Aorta (tissue), 5 donors: ENCODE measurements around the gene ANKRD13D. TPM values are rescaled to one million over a fixed set of nuclear protein-coding genes. Genes with fewer than 3 reads are reported as not detected.

Experiments
- ATAC-seq: fragments of 200-7000 bp; cut with Tn5 transposase; one replicate; pipeline ENCODE4 v1.9.1; 2022; ENCODE audit warnings: moderate library complexity; ENCODE audit not compliant: low FRiP score
- DNase-seq, 2 donors: peaks; one replicate each; pipeline ENCODE4 v3.0.0-alpha.2; 2020
- H3K27ac ChIP-seq, 2 donors: one replicate each; pipeline ENCODE4 v1.5.1; 2013; ENCODE audit warnings: low read length in 2 of 2, mild to moderate bottlenecking in 2 of 2, moderate library complexity in 2 of 2, control low read depth in 1 of 2, inconsistent platforms in 1 of 2, low read depth in 1 of 2
- H3K27me3 ChIP-seq, 2 donors: one replicate each; pipeline ENCODE4 v1.6.1; 2013; ENCODE audit warnings: control low read depth in 1 of 2, low read length in 1 of 2, mild to moderate bottlenecking in 1 of 2, moderate library complexity in 1 of 2; ENCODE audit not compliant: insufficient read depth in 2 of 2, control insufficient read depth in 1 of 2
- H3K36me3 ChIP-seq, 2 donors: one replicate each; pipeline ENCODE4 v1.6.1; 2013; ENCODE audit warnings: control low read depth in 1 of 2, low read length in 1 of 2, mild to moderate bottlenecking in 1 of 2; ENCODE audit not compliant: insufficient read depth in 2 of 2, control insufficient read depth in 1 of 2
- H3K4me1 ChIP-seq, 2 donors: one replicate each; pipeline ENCODE4 v1.6.1; 2013; ENCODE audit warnings: low read length in 2 of 2, control low read depth in 1 of 2, mild to moderate bottlenecking in 1 of 2, moderate library complexity in 1 of 2; ENCODE audit not compliant: insufficient read depth in 2 of 2, control insufficient read depth in 1 of 2
- H3K4me3 ChIP-seq, 2 donors: one replicate each; pipeline ENCODE4 v1.5.1; 2013; ENCODE audit warnings: low read length in 2 of 2, control low read depth in 1 of 2, mild to moderate bottlenecking in 1 of 2
- H3K9me3 ChIP-seq: one replicate; pipeline ENCODE4 v1.6.1; 2013; ENCODE audit warnings: mild to moderate bottlenecking, low read length; ENCODE audit not compliant: control insufficient read depth
- WGBS, 2 donors: extraction: QIAGEN DNeasy Blood & Tissue Kit; methylation state at CpG; one replicate each; pipeline ENCODE4 v1.1.7; 2013; 5-methylcytosine and 5-hydroxymethylcytosine counted together
- intact Hi-C, 2 donors: fragments of 100-400 bp; cut with DNase I; formaldehyde crosslinking; loops; one replicate each; pipeline versions ENCODE4 v1.14.2 to v1.15.0; 2022
- polyA plus RNA-seq, 2 donors: library from polyadenylated mRNA; stranded (reverse); fragments of 200-250 nt; gene quantifications; one replicate each; pipeline ENCODE4 v1.2.3, GENCODE V29; 2013
- total RNA-seq, 2 donors: library from RNA; stranded (reverse); fragmentation: NEBNext Ultra II Directional; extraction: Animal tissue kit (Norgen Biotek cat#: 25700); gene quantifications; one replicate each; pipeline ENCODE4 v1.2.1, GENCODE V29; 2021
- donor health status: healthy with polysubstance abuse.
- donor health status: Bipolar disorder and iron deficiency.
- donor health status: DM: no; HTN: no; CAD: no.
- donor health status: DM: no; HTN: no; CAD: no.
- donor health status: DM: yes; HTN: yes; CAD: no.

Gene ANKRD13D
- total and polyA plus RNA-seq, 4 donors: 16.8 to 100 (median 69.7) TPM

DNA sequence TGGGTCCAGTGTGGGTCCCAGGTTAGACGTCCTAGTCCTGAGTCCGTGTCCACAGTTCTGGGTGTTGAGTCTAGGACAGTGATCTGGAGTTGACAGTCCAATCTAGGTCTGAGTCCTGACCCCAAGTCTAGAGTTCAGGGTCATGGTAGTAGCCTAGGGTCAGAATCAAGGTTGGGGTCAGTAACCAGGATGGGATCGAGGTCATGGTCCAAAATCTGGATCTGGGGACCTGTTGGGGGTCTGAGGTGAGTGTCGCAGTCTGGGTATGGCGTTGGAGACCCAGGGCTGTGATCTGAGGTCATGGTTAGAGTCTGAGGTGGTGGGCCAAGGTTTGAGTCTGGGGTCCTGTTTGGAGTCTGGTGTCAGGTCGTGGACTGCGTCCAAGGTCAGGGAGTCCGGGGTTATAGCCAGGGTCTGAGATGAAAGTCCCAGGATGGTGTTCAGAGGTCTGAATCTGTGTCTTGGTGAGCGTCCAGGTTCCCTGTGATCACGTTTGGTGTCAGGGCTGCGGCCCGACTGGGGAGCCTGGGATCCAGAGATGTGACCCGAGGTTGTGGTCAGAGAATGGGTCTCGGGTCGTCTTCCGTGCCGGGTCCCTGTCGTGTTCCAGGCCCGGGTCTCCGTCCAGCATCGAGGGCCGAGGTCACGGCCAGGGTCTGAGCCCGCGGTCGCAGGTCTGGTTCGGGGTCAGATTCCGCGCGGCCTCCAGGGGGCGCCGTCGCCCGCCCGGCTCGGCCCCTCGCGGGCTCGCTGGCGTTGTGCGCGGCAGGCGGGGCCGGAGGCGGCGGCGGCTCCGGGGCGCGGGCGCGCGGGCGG, 23.3 kb upstream of the ANKRD13D start:
- Histone ChIP-seq H3K9me3 (no peaks in the 10 kb centered on the region), H3K4me3 (peak overlapping the region; percentile 75 to 81), H3K27me3 (no peaks in the 10 kb centered on the region), H3K36me3 (no peaks in the 10 kb centered on the region), H3K4me1 (no peaks in the 10 kb centered on the region), H3K27ac (peak overlapping the region in 1 of 2 donors; percentile 58)
- intact Hi-C loops: loop anchor here in 1 of 2 donors (1.0 kb wide), 1 partner anchor 51 kb away; no protein-coding TSS in a partner anchor
- 11 to 23% methylated on average over 27 to 54 of the region's 54 CpGs for WGBS, 2 donors
- DNase-seq (peak; percentile 84 to 94), ATAC-seq (peak; percentile 76)

DNA sequence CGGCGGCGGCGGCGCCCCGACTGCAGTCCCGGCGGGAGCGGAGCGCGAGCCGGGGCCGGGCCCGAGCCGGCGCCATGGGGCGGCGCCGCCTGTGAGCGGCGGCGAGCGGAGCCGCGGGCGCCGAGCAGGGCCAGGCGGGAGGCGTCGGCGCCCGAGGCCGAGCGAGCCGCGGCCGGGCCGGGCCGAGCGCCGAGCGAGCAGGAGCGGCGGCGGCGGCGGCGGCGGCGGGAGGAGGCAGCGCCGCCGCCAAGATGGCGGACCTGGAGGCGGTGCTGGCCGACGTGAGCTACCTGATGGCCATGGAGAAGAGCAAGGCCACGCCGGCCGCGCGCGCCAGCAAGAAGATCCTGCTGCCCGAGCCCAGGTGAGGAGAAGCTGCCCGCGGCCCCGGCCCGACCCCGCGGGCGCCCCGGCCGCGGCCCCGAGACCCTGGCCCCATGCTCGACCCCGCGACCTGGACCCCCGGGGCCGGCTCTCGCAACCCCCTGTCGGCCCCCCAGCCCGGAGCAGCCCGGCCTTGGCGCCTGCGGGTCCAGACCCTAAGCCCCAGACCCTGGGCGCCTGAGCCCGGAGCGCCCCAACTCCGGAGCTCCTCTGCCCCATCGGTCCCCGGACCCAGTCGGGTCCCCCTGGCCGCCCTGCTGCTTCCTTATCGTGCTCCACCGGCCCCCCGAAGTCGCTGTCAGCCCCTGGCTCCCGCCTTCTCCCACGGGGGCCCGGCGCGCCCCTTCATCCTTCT, 22.5 kb upstream of the ANKRD13D start, which contains the start of gene GRK2:
GRK2 (plus strand) TSS at position 25 of the 739 bp plus-strand sequence; CDS start at position 252, 227 bp downstream.
- ATAC-seq: no peak
- Histone ChIP-seq H3K9me3 (no peaks in the 10 kb centered on the region), H3K27me3 (no peaks in the 10 kb centered on the region), H3K4me1 (no peaks in the 10 kb centered on the region), H3K36me3 (no peaks in the 10 kb centered on the region), H3K27ac (peak within 1 kb of the TSS in 1 of 2 donors; percentile 58), H3K4me3 (peak within 1 kb of the TSS; percentile 75 to 81)
- 1% methylated on average over 40 to 103 of the region's 103 CpGs for WGBS, 2 donors
- intact Hi-C loops: loop anchor here in 1 of 2 donors (1.0 kb wide), 1 partner anchor 51 kb away; no protein-coding TSS in a partner anchor
- DNase-seq: peak; percentile 75 to 85

GRCh38 chr11:67267188-67268080, 21.7 kb upstream of the ANKRD13D start:
- ATAC-seq (no peak), DNase-seq (peak; percentile 59 to 73)
- intact Hi-C loops: no loop called here

DNA sequence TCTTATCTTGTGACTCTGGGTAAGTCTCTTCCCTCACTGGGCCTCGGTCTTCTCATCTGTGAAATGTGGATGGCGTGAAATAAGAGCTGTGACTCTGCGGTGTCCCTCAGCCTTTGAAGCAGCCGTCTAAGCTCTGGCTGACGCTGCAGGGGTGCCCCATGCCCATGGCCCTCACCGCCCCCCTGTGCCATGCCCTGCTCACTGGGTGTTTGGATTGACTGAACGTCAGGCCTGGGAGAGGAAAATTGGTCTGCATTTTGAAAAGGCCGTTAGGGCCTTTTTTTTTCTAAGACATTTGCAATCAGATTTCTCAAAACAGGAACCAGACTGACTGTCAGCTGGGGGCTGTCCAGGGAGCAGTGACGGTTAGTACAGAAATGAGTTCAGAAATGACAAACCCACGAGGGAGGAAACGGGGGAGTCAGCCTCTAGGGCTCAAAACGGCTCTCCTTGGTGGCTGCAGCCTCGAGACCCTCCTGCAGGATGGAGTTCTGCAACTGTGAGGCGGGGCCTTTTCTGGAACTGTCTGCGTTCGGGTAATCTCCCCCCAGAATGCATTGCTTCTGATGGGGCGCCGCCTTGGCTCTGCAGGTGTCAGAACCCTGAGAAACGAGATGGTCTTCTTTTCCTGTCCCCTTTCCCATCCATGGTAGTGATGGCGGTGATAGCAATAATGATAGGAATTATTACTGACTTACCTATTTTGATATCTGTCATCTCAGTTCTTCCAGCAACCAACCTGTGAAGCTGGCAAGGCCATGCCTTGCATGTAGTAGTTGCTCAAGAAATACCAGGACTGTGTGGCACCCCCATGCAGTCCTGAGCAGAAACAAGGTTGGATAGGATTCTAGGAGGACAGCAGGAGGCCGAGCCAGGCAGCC, 20.8 kb upstream of the ANKRD13D start:
- Histone ChIP-seq H3K36me3 (no peaks in the 10 kb centered on the region), H3K9me3 (no peaks in the 10 kb centered on the region), H3K27me3 (no peaks in the 10 kb centered on the region), H3K4me3 (no peak overlapping the region), H3K27ac (no peak overlapping the region), H3K4me1 (no peaks in the 10 kb centered on the region)
- WGBS, 2 donors: 70 to 72% methylated on average over 21 of the region's 21 CpGs
- peak; percentile 51 to 66 for DNase-seq
- intact Hi-C loops: no loop called here
- no peak for ATAC-seq

More at GRCh38 chr11:67267188-67268080, 21.7 kb upstream of the ANKRD13D start:
- H3K27ac ChIP-seq: peak overlapping the region in 1 of 2 donors; percentile 19
- 20 to 23% methylated on average over 30 of the region's 30 CpGs for WGBS, 2 donors
- H3K9me3 ChIP-seq: no peaks in the 10 kb centered on the region
- no peaks in the 10 kb centered on the region for H3K36me3 ChIP-seq
- H3K4me3 ChIP-seq: peak overlapping the region; percentile 75 to 81
- H3K27me3 ChIP-seq: no peaks in the 10 kb centered on the region
- no peaks in the 10 kb centered on the region for H3K4me1 ChIP-seq

DNA sequence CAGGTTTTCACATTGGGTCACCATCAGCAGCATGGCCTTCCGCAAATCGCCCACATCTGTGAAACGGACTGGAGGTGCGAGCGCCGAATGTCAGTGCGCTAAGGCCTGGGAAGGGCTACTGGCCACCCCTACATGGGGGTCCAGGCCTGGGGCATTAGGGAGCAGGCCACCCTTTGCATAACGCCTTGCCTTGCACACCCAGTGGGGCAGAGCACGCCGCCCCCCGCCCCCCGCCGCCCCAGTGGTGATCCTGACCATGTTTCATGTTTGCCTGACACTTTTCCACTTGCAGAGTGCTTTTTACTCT, 20.2 kb upstream of the ANKRD13D start:
- WGBS, 2 donors: 88 to 93% methylated on average over 13 of the region's 13 CpGs
- DNase-seq (peak in 1 of 2 donors; percentile 71), ATAC-seq (no peak)
- intact Hi-C loops: no loop called here
- Histone ChIP-seq H3K36me3 (no peaks in the 10 kb centered on the region), H3K9me3 (no peaks in the 10 kb centered on the region), H3K27ac (no peak overlapping the region), H3K27me3 (no peaks in the 10 kb centered on the region), H3K4me3 (no peak overlapping the region), H3K4me1 (no peaks in the 10 kb centered on the region)

GRCh38 chr11:67269401-67270255, 19.5 kb upstream of the ANKRD13D start:
- peak overlapping the region in 1 of 2 donors; percentile 23 for H3K27ac ChIP-seq

More at GRCh38 chr11:67269401-67270255, 19.5 kb upstream of the ANKRD13D start:
- ATAC-seq: no peak
- 29% methylated on average over 15 of the region's 15 CpGs for WGBS, 2 donors
- intact Hi-C loops: no loop called here
- Histone ChIP-seq H3K4me3 (no peak overlapping the region), H3K9me3 (no peaks in the 10 kb centered on the region), H3K4me1 (no peaks in the 10 kb centered on the region), H3K36me3 (no peaks in the 10 kb centered on the region), H3K27me3 (no peaks in the 10 kb centered on the region)
- DNase-seq: peak; percentile 66 to 80
